Activated CD4-positive, alpha-beta T cell treated with anti-CD3 and anti-CD28 coated beads, Interleukin-2, amount 50 U/mL, for 16 hours (primary cell): Measurements from ENCODE around the gene EEF1E1.

Experiments used
- DNase-seq: peaks from one replicate; pipeline ENCODE4 v3.0.0-alpha.2; 2020

The EEF1E1 gene

GRCh38 chr6:8087870-8088754, 14.2 kb downstream of the EEF1E1 start:
- no peak for DNase-seq

GRCh38 chr6:8086755-8087306, 15.5 kb downstream of the EEF1E1 start:
- peak; percentile 59 for DNase-seq

GRCh38 chr6:8085053-8085511, 17.3 kb downstream of the EEF1E1 start:
- no peak for DNase-seq

- DNase-seq = no peak
Measured at GRCh38 chr6:8084586-8084985, 17.8 kb downstream of the EEF1E1 start.

- peak; percentile 24 for DNase-seq
Measured at GRCh38 chr6:8082954-8083858, 19.1 kb downstream of the EEF1E1 start.

- DNase-seq = no peak
Measured at GRCh38 chr6:8082572-8082953, 19.8 kb downstream of the EEF1E1 start.

- no peak for DNase-seq
Measured at GRCh38 chr6:8080362-8081151, 21.8 kb downstream of the EEF1E1 start.

- no peak for DNase-seq
Measured at GRCh38 chr6:8079126-8079525, 23.2 kb downstream of the EEF1E1 start.

- no peak for DNase-seq
Measured at GRCh38 chr6:8077991-8078390, 24.4 kb downstream of the EEF1E1 start.

GRCh38 chr6:8075704-8076103, 26.6 kb downstream of the EEF1E1 start:
- no peak for DNase-seq

GRCh38 chr6:8075185-8075584, 27.2 kb downstream of the EEF1E1 start:
- DNase-seq = no peak

- no peak for DNase-seq
Measured at GRCh38 chr6:8074213-8074612, 28.1 kb downstream of the EEF1E1 start.

- no peak for DNase-seq
Measured at GRCh38 chr6:8073758-8074157, 28.6 kb downstream of the EEF1E1 start.

GRCh38 chr6:8070718-8071117, 31.6 kb downstream of the EEF1E1 start:
- no peak for DNase-seq

GRCh38 chr6:8069631-8070284, 32.6 kb downstream of the EEF1E1 start:
- DNase-seq = no peak

GRCh38 chr6:8069151-8069550, 33.2 kb downstream of the EEF1E1 start:
- DNase-seq = no peak

GRCh38 chr6:8066108-8066507, 36.2 kb downstream of the EEF1E1 start:
- DNase-seq = peak; percentile 9

GRCh38 chr6:8065519-8065911, 36.8 kb downstream of the EEF1E1 start:
- DNase-seq = peak; percentile 77

- peak; percentile 6 for DNase-seq
Measured at GRCh38 chr6:8064638-8065518, 37.5 kb downstream of the EEF1E1 start.

GRCh38 chr6:8063761-8064637, 38.3 kb downstream of the EEF1E1 start, which contains the start of gene BLOC1S5:
BLOC1S5 (minus strand) TSS chr6:8064389; CDS start chr6:8064376, 13 bp downstream.
- DNase-seq = peak; percentile 97
